ENCODE data around the gene GPAT3.
"Not testable (repeated sequence)": the region's sequence is repeated elsewhere in the genome, so short reads cannot be mapped to it uniquely, and the experiment has no call there.

GPAT3 gene

GRCh38 chr4:83535520-83536361 lies at the start of gene GPAT3:
Gene GPAT3 (plus strand): TSS chr4:83536108. CDS start chr4:83536623, 515 bp downstream.
- Mint-ChIP-seq H3K27me3 (peaks cover 40% of the 10 kb centered on the region), H3K36me3 (ENCODE audit: low read depth) (no peaks in the 10 kb centered on the region), H3K4me1 (ENCODE audit: low read depth) (peaks cover 18% of the 10 kb centered on the region), H3K4me3 (peak within 1 kb of the TSS; percentile 84), H3K9me3 (no peaks in the 10 kb centered on the region), H3K27ac (peak within 1 kb of the TSS; percentile 50)

GRCh38 chr4:83486457-83487129 lies 49.3 kb upstream of the GPAT3 start:
- no peak overlapping the region for H3K4me3 Mint-ChIP-seq

GRCh38 chr4:83489711-83490326 lies 46.1 kb upstream of the GPAT3 start:
- Mint-ChIP-seq H3K27me3 (no peaks in the 10 kb centered on the region), H3K4me3 (no peak overlapping the region), H3K9me3 (no peaks in the 10 kb centered on the region), H3K4me1 (ENCODE audit: low read depth) (peaks cover 6% of the 10 kb centered on the region), H3K27ac (no peak overlapping the region), H3K36me3 (ENCODE audit: low read depth) (no peaks in the 10 kb centered on the region)

More at GRCh38 chr4:83486457-83487129, 49.3 kb upstream of the GPAT3 start:
- Mint-ChIP-seq H3K36me3 (ENCODE audit: low read depth) (peaks cover under 1% of the 10 kb centered on the region), H3K9me3 (no peaks in the 10 kb centered on the region), H3K27me3 (no peaks in the 10 kb centered on the region), H3K27ac (no peak overlapping the region), H3K4me1 (ENCODE audit: low read depth) (peaks cover 15% of the 10 kb centered on the region)

- Mint-ChIP-seq H3K9me3 (no peaks in the 10 kb centered on the region), H3K4me3 (no peak overlapping the region), H3K4me1 (ENCODE audit: low read depth) (no peaks in the 10 kb centered on the region), H3K27ac (no peak overlapping the region), H3K27me3 (no peaks in the 10 kb centered on the region), H3K36me3 (ENCODE audit: low read depth) (no peaks in the 10 kb centered on the region)
These were observed 44.9 kb upstream of the GPAT3 start for GRCh38 chr4:83490876-83491450.

- not testable (repeated sequence) for H3K9me3 Mint-ChIP-seq; H3K27me3 Mint-ChIP-seq; H3K4me3 Mint-ChIP-seq; H3K36me3 Mint-ChIP-seq (ENCODE audit: low read depth); H3K27ac Mint-ChIP-seq; H3K4me1 Mint-ChIP-seq (ENCODE audit: low read depth)
These were observed 39.6 kb upstream of the GPAT3 start for GRCh38 chr4:83496085-83496917.

- no peaks in the 10 kb centered on the region for H3K27me3 Mint-ChIP-seq
- no peaks in the 10 kb centered on the region for H3K9me3 Mint-ChIP-seq
- no peaks in the 10 kb centered on the region for H3K4me1 Mint-ChIP-seq (ENCODE audit: low read depth)
- no peaks in the 10 kb centered on the region for H3K36me3 Mint-ChIP-seq (ENCODE audit: low read depth)
- no peak overlapping the region for H3K27ac Mint-ChIP-seq
- H3K4me3 Mint-ChIP-seq: no peak overlapping the region
These were observed 37.7 kb upstream of the GPAT3 start for GRCh38 chr4:83498187-83498586.

GRCh38 chr4:83501671-83502070 lies 34.2 kb upstream of the GPAT3 start:
- H3K27me3 Mint-ChIP-seq; H3K9me3 Mint-ChIP-seq; H3K27ac Mint-ChIP-seq; H3K36me3 Mint-ChIP-seq (ENCODE audit: low read depth); H3K4me3 Mint-ChIP-seq: not testable (repeated sequence)
- H3K4me1 Mint-ChIP-seq (ENCODE audit: low read depth): peaks cover 14% of the 10 kb centered on the region

GRCh38 chr4:83503974-83504373 lies 31.9 kb upstream of the GPAT3 start:
- H3K27ac Mint-ChIP-seq: no peak overlapping the region
- H3K4me1 Mint-ChIP-seq (ENCODE audit: low read depth): peaks cover 14% of the 10 kb centered on the region
- H3K9me3 Mint-ChIP-seq: no peaks in the 10 kb centered on the region
- H3K36me3 Mint-ChIP-seq (ENCODE audit: low read depth): no peaks in the 10 kb centered on the region
- no peak overlapping the region for H3K4me3 Mint-ChIP-seq
- no peaks in the 10 kb centered on the region for H3K27me3 Mint-ChIP-seq

- H3K4me1 Mint-ChIP-seq (ENCODE audit: low read depth): peaks cover 14% of the 10 kb centered on the region
- H3K4me3 Mint-ChIP-seq: no peak overlapping the region
- H3K9me3 Mint-ChIP-seq: no peaks in the 10 kb centered on the region
- H3K27ac Mint-ChIP-seq: no peak overlapping the region
- no peaks in the 10 kb centered on the region for H3K36me3 Mint-ChIP-seq (ENCODE audit: low read depth)
- H3K27me3 Mint-ChIP-seq: no peaks in the 10 kb centered on the region
These were observed 31.4 kb upstream of the GPAT3 start for GRCh38 chr4:83504503-83504902.

- Mint-ChIP-seq H3K36me3 (ENCODE audit: low read depth) (no peaks in the 10 kb centered on the region), H3K27me3 (no peaks in the 10 kb centered on the region), H3K9me3 (no peaks in the 10 kb centered on the region), H3K27ac (no peak overlapping the region), H3K4me3 (no peak overlapping the region), H3K4me1 (ENCODE audit: low read depth) (peaks cover 14% of the 10 kb centered on the region)
These were observed 30.9 kb upstream of the GPAT3 start for GRCh38 chr4:83504996-83505395.

- not testable (repeated sequence) for H3K27ac Mint-ChIP-seq; H3K4me1 Mint-ChIP-seq (ENCODE audit: low read depth); H3K36me3 Mint-ChIP-seq (ENCODE audit: low read depth); H3K27me3 Mint-ChIP-seq; H3K4me3 Mint-ChIP-seq; H3K9me3 Mint-ChIP-seq
These were observed 26.7 kb upstream of the GPAT3 start for GRCh38 chr4:83509156-83509585.

- Mint-ChIP-seq H3K4me3 (no peak overlapping the region), H3K27me3 (no peaks in the 10 kb centered on the region), H3K27ac (no peak overlapping the region), H3K36me3 (ENCODE audit: low read depth) (no peaks in the 10 kb centered on the region), H3K4me1 (ENCODE audit: low read depth) (no peaks in the 10 kb centered on the region), H3K9me3 (no peaks in the 10 kb centered on the region)
These were observed 25.5 kb upstream of the GPAT3 start for GRCh38 chr4:83510442-83510841.

GRCh38 chr4:83516042-83516772 lies 19.7 kb upstream of the GPAT3 start:
- no peaks in the 10 kb centered on the region for H3K36me3 Mint-ChIP-seq (ENCODE audit: low read depth)
- H3K9me3 Mint-ChIP-seq: no peaks in the 10 kb centered on the region
- H3K27me3 Mint-ChIP-seq: peaks cover 4% of the 10 kb centered on the region
- H3K27ac Mint-ChIP-seq: no peak overlapping the region
- no peak overlapping the region for H3K4me3 Mint-ChIP-seq
- no peaks in the 10 kb centered on the region for H3K4me1 Mint-ChIP-seq (ENCODE audit: low read depth)

GRCh38 chr4:83522239-83522638 lies 13.7 kb upstream of the GPAT3 start:
- Mint-ChIP-seq H3K27me3 (peaks cover 8% of the 10 kb centered on the region), H3K9me3 (no peaks in the 10 kb centered on the region), H3K4me3 (no peak overlapping the region), H3K27ac (no peak overlapping the region), H3K4me1 (ENCODE audit: low read depth) (no peaks in the 10 kb centered on the region), H3K36me3 (ENCODE audit: low read depth) (no peaks in the 10 kb centered on the region)

Data from stimulated activated naive CD8-positive, alpha-beta T cell treated with anti-CD3 and anti-CD28 coated beads, Interleukin-15, Interleukin-2, amounts not matched to agents 100 ng/mL and 50 ng/mL, for 24 hours (primary cell).